CD4-positive, CD25-positive, alpha-beta regulatory T cell (primary cell): ENCODE data around the gene PEX11G. TPM values are rescaled to one million over a fixed set of nuclear protein-coding genes. Genes with fewer than 3 reads are reported as not detected.
"Not testable (repeated sequence)": the region's sequence is repeated elsewhere in the genome, so short reads cannot be mapped to it uniquely, and the experiment has no call there.

ENCODE experiments used
- ATAC-seq, 2 donors: fragments of 150-1000 bp; cut with Tn5 transposase; one replicate each; pipeline ENCODE4 v1.10.0; 2021; ENCODE audit warnings: low read depth in 2 of 2, moderate number of reproducible peaks in 2 of 2, moderate library complexity in 1 of 2
- DNase-seq, 3 donors: peaks; one replicate each; pipeline versions ENCODE4 v3.0.0 to v3.0.0-alpha.2; 2012 to 2022; ENCODE audit warnings: mixed read lengths in 1 of 3
- H3K27ac ChIP-seq: one replicate; pipeline ENCODE4 v1.7.0; 2013; ENCODE audit warnings: mild to moderate bottlenecking, low read length; ENCODE audit not compliant: insufficient read depth, poor library complexity, severe bottlenecking
- H3K27me3 ChIP-seq: one replicate; pipeline ENCODE4 v1.7.0; 2013; ENCODE audit warnings: low read length; ENCODE audit not compliant: control insufficient read depth, insufficient read depth
- H3K36me3 ChIP-seq: one replicate; pipeline ENCODE4 v1.7.0; 2013; ENCODE audit warnings: mild to moderate bottlenecking, low read length, moderate library complexity; ENCODE audit not compliant: control insufficient read depth, insufficient read depth
- H3K4me1 ChIP-seq: 2 replicates; pipeline ENCODE4 v1.7.0; 2013; ENCODE audit warnings: mild to moderate bottlenecking, low read length; ENCODE audit not compliant: insufficient read depth, control insufficient read depth, poor library complexity, severe bottlenecking
- H3K4me3 ChIP-seq: one replicate; pipeline ENCODE4 v1.7.0; 2013; ENCODE audit warnings: low read depth, mild to moderate bottlenecking, low read length, moderate library complexity
- H3K9me3 ChIP-seq, 2 experiments: 1 replicate in 1 of 2; 2 replicates in 1 of 2; pipeline ENCODE4 v1.7.0; 2013; ENCODE audit warnings: low read length in 2 of 2, mild to moderate bottlenecking in 1 of 2, moderate library complexity in 1 of 2; ENCODE audit not compliant: control insufficient read depth in 2 of 2
- H3K27ac Mint-ChIP-seq, 3 donors: one replicate each; pipeline ENCODE4 v1.8.0; 2020 to 2022; ENCODE audit warnings: mild to moderate bottlenecking in 3 of 3, mixed read lengths in 3 of 3, moderate library complexity in 2 of 3
- H3K27me3 Mint-ChIP-seq: one replicate; pipeline ENCODE4 v1.8.0; 2022; ENCODE audit warnings: mild to moderate bottlenecking, mixed read lengths
- H3K36me3 Mint-ChIP-seq: one replicate; pipeline ENCODE4 v1.8.0; 2020; ENCODE audit warnings: mixed read lengths
- H3K4me1 Mint-ChIP-seq, 4 donors: one replicate each; pipeline ENCODE4 v1.8.0; 2020 to 2022; ENCODE audit warnings: mixed read lengths in 4 of 4, mild to moderate bottlenecking in 1 of 4
- H3K4me3 Mint-ChIP-seq, 4 donors: one replicate each; pipeline ENCODE4 v1.8.0; 2020 to 2022; ENCODE audit warnings: mild to moderate bottlenecking in 4 of 4, mixed read lengths in 4 of 4, moderate library complexity in 3 of 4
- H3K9me3 Mint-ChIP-seq, 7 donors: one replicate each; pipeline ENCODE4 v1.8.0; 2020 to 2022; ENCODE audit warnings: mixed read lengths in 7 of 7, mild to moderate bottlenecking in 3 of 7, moderate library complexity in 2 of 7
- polyA plus RNA-seq, 4 donors: library from polyadenylated mRNA; unstranded; fragments of 300-500 nt; fragmentation: Illumina TruSeq; gene quantifications; one replicate each; pipeline ENCODE4 v1.2.3, GENCODE V29; 2021
- total RNA-seq: library from RNA; stranded (reverse); gene quantifications from one replicate; pipeline ENCODE4 v1.2.3, GENCODE V29; 2022

The PEX11G gene
- total and polyA plus RNA-seq, 5 donors from 2014 or later, result 0.23 to 1.5 (median 0.76) TPM; not detected in 1

DNA sequence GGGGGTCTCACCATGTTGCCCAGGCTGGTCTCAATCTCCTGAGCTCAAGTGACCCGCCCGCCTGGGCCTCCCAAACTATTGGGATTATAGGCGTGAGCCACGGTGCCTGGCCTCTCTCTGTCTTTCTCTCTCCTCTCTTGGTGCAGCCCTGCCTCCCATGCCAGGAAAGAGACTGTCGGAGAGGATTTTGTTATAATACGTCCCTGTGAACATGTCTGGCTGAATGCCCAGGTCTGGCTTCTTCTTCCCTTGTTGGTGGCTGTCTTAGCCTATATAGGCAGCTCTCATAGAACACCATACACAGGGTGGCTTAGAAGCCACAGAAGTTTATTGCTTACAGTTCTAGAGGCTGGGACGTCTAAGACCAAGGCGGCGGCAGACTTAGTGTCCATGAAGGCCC is 46.4 kb downstream of the PEX11G start:
- H3K9me3 Mint-ChIP-seq, result peaks cover 0 to 2% (median 0%) of the 10 kb centered on the region in 7 donors
- H3K36me3 Mint-ChIP-seq, result peaks cover 15% of the 10 kb centered on the region
- DNase-seq, result no peak

DNA sequence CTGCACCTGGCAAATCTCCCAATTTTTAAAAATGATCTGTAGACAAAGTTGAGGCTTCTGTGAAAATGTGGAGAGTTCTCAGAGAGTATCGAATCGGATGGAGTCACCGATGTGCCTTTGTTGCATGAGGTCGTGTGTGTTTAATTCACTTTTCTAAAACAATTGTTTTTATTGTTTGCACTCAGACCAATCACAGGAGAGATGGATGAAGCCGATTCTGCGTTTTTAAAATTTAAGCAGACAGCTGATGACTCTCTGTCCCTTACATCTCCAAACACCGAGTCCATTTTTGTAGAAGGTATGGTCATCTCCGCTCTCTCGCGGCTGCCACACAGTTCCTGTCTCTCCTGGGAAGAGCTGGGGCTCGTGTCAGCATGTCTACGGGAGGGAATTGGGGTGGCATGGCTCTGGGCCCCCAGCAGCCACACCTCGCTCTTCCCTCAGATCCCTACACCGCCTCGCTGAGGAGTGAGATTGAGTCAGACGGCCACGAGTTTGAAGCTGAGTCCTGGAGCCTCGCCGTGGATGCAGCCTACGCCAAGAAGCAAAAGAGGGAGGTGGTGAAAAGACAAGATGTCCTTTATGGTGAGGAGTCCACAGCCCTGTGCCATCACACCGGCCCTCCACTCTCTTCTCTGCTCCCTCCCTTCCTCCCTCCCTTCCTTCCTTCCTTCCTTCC is 47.2 kb downstream of the PEX11G start:
- H3K27ac ChIP-seq, result no peak overlapping the region
- H3K27me3 ChIP-seq, result no peaks in the 10 kb centered on the region
- H3K36me3 ChIP-seq, result peaks cover 87% of the 10 kb centered on the region
- H3K9me3 ChIP-seq, result no peaks in the 10 kb centered on the region
- ATAC-seq (no peak), DNase-seq (no peak)
- Mint-ChIP-seq H3K27ac (peak overlapping the region in 1 of 3 donors; percentile 92), H3K4me3 (no peak overlapping the region), H3K36me3 (peaks cover 14% of the 10 kb centered on the region), H3K4me1 (no peaks in the 10 kb centered on the region), H3K9me3 (peaks cover 0 to 2% (median 0%) of the 10 kb centered on the region in 7 donors), H3K27me3 (no peaks in the 10 kb centered on the region)
- H3K4me3 ChIP-seq, result no peak overlapping the region
- H3K4me1 ChIP-seq, result no peaks in the 10 kb centered on the region

More for the DNA sequence above, 46.4 kb downstream of the PEX11G start:
- Mint-ChIP-seq H3K27me3 (no peaks in the 10 kb centered on the region), H3K4me3 (no peak overlapping the region), H3K4me1 (no peaks in the 10 kb centered on the region), H3K27ac (peak overlapping the region in 1 of 3 donors; percentile 84)
- no peak overlapping the region for H3K4me3 ChIP-seq
- no peaks in the 10 kb centered on the region for H3K9me3 ChIP-seq
- H3K36me3 ChIP-seq, result peaks cover 87% of the 10 kb centered on the region
- no peak overlapping the region for H3K27ac ChIP-seq
- no peaks in the 10 kb centered on the region for H3K4me1 ChIP-seq
- no peaks in the 10 kb centered on the region for H3K27me3 ChIP-seq
- ATAC-seq, result no peak

DNA sequence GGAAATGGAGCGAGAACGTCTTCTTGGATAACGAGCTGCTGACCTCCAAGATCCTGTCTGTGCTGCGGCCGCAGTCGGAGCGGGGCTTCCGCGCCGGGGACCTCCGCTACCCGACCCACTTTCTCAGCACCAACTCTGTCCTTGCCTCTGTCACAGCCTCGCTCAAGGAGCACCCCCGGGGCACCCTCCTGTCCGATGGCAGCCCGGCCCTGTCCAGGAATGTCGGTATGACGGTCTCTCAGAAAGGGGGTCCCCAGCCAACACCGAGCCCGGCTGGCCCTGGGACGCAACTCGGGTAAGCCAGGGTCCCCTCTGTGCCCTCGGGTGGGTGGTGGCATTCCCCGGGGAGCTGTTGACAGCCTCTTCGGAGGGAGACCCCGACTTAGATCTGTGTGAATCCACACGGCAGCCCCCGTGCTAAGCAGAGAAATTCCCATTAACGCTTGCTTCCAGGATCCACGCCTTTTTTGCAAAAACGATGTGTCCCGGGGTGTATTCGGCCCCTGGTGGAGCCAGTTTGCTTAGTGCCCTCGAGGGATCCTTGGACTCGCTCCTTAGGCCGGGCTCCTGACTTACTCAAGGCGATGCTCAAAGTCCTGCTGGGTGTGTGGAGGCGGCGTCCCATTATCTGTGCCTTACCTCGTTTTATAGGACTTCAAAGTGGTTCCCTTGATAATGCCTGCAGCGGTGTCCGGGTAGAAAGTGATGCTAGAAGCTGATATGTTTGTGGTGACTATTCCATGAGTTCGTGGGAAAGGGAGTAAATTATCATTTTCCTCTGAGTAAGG is 48.5 kb downstream of the PEX11G start:
- Mint-ChIP-seq H3K9me3 (no peaks in the 10 kb centered on the region), H3K4me3 (no peak overlapping the region), H3K36me3 (peaks cover 19% of the 10 kb centered on the region), H3K4me1 (peaks cover 0 to 3% (median under 1%) of the 10 kb centered on the region in 4 donors), H3K27me3 (no peaks in the 10 kb centered on the region), H3K27ac (no peak overlapping the region)
- DNase-seq (no peak), ATAC-seq (no peak)
- no peak overlapping the region for H3K4me3 ChIP-seq
- no peaks in the 10 kb centered on the region for H3K9me3 ChIP-seq
- H3K27ac ChIP-seq, result no peak overlapping the region
- H3K27me3 ChIP-seq, result no peaks in the 10 kb centered on the region
- peaks cover 84% of the 10 kb centered on the region for H3K36me3 ChIP-seq
- no peaks in the 10 kb centered on the region for H3K4me1 ChIP-seq

DNA sequence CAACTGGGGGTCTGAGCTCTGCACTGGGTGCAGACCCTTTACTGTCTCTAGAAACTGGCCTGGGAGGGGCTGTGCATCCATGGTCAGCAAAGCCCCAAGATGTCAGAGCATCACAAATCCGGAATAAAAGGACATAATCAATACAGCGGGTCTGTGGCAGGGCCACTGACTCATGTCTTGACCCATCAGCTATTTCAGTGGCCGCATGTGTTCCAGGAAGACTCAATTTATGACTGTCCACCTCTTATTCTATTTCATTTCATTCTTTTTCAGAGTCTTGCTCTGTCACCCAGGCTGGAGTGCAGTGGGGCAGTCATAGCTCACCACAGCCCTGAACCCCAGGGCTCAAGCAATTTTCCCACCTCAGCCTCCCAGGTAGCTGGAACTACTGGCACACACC is 53.2 kb downstream of the PEX11G start:
- H3K36me3 Mint-ChIP-seq, result peaks cover 22% of the 10 kb centered on the region

DNA sequence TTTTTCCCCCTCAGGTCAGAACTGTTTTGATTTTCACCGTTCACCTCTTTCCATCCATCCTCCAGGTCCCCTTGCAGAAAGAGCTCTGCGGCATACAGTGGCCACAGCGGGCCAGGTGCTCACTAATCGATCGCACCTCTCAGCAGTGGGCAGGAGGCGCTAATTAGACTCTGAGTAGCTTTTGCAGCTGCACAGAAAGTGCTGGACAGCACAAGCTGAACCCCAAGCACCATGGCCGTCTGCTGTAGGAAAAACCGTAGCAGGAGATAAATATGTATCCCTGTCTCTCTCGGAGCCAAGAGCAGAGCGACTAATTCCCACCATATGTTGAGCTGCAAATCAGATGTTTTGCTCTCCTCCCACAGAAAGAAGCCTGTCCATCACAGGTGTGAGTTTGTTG is 54.4 kb downstream of the PEX11G start:
- H3K4me1 ChIP-seq, result no peaks in the 10 kb centered on the region
- Mint-ChIP-seq H3K4me1 (peaks cover 0 to 10% (median 3%) of the 10 kb centered on the region in 4 donors), H3K36me3 (peaks cover 22% of the 10 kb centered on the region), H3K27ac (no peak overlapping the region), H3K27me3 (no peaks in the 10 kb centered on the region), H3K4me3 (no peak overlapping the region), H3K9me3 (no peaks in the 10 kb centered on the region)
- H3K27me3 ChIP-seq, result no peaks in the 10 kb centered on the region
- peaks cover 59% of the 10 kb centered on the region for H3K36me3 ChIP-seq
- no peak overlapping the region for H3K4me3 ChIP-seq
- no peak for ATAC-seq
- no peak overlapping the region for H3K27ac ChIP-seq
- DNase-seq, result no peak
- H3K9me3 ChIP-seq, result no peaks in the 10 kb centered on the region

More for the DNA sequence above, 53.2 kb downstream of the PEX11G start:
- no peaks in the 10 kb centered on the region for H3K27me3 ChIP-seq
- peaks cover 67% of the 10 kb centered on the region for H3K36me3 ChIP-seq
- H3K4me1 ChIP-seq, result no peaks in the 10 kb centered on the region
- ATAC-seq (no peak), DNase-seq (no peak)
- no peak overlapping the region for H3K4me3 ChIP-seq
- Mint-ChIP-seq H3K27me3 (no peaks in the 10 kb centered on the region), H3K4me3 (no peak overlapping the region), H3K9me3 (no peaks in the 10 kb centered on the region), H3K27ac (no peak overlapping the region), H3K4me1 (peaks cover 0 to 6% (median 3%) of the 10 kb centered on the region in 4 donors)
- H3K9me3 ChIP-seq, result no peaks in the 10 kb centered on the region
- H3K27ac ChIP-seq, result no peak overlapping the region

DNA sequence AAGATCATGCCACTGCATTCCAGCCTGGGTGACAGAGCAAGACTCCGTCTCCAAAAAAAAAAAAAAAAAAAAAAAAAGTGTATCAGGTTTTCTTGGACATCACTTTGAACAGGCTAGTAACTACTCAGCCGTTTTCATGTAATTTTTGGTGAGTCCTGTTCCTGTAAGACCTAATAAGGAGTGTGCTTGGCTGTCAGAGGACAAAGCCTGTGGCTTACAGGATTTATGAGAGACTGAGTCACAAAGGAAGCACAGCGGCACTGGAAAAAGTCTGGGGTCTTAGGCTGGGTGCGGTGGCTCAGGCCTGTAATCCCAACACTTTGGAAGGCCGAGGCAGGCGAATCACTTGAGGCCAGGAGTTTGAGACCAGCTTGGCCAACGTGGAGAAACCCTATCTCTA is 55.4 kb downstream of the PEX11G start:
- H3K9me3 Mint-ChIP-seq, DNase-seq, H3K4me3 ChIP-seq, H3K4me3 Mint-ChIP-seq, H3K4me1 ChIP-seq, ATAC-seq, H3K27ac Mint-ChIP-seq, H3K27me3 Mint-ChIP-seq, H3K27ac ChIP-seq, H3K4me1 Mint-ChIP-seq, H3K9me3 ChIP-seq, H3K27me3 ChIP-seq: not testable (repeated sequence)
- H3K36me3 Mint-ChIP-seq, result peaks cover 22% of the 10 kb centered on the region
- peaks cover 57% of the 10 kb centered on the region for H3K36me3 ChIP-seq

DNA sequence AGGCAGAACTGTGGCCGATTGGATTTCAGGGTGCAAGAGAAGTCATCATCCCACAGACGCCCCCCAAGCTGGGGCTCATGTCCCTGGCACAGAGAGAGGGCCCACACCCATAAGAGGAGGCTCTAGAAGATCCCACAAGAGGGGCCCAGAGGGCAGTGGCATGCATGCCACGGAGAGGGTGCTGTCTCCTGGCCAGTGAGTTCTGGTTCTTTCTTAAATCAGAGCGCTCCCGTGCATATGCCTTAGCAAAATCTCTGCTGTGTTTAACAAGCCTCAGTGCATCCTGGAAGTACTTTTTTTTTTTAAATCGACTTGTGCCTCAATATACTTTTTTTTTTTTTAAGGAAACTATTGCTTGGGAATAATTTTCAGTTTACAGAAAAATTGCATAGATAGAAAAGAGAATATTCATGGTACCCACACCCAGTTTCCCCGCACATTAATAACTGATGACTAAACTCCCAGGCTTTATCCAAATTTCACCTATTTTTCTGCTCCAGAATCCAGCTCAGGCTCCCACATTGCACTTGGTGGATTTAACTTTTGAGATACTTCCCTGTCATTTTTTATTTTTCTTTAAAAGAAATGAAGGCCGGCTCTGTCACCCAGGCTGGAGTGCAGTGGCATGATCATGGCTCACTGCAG is 59.1 kb downstream of the PEX11G start:
- Histone ChIP-seq H3K9me3 (no peaks in the 10 kb centered on the region), H3K36me3 (peaks cover 55% of the 10 kb centered on the region), H3K4me1 (no peaks in the 10 kb centered on the region), H3K4me3 (no peak overlapping the region), H3K27ac (no peak overlapping the region), H3K27me3 (no peaks in the 10 kb centered on the region)
- Mint-ChIP-seq H3K27me3 (no peaks in the 10 kb centered on the region), H3K4me1 (peaks cover 5 to 19% (median 8%) of the 10 kb centered on the region in 4 donors), H3K36me3 (peaks cover 12% of the 10 kb centered on the region), H3K9me3 (no peaks in the 10 kb centered on the region), H3K27ac (peak overlapping the region in 1 of 3 donors; percentile 26), H3K4me3 (peak overlapping the region in 1 of 4 donors; percentile 34)
- no peak for DNase-seq
- ATAC-seq, result no peak
